HCT116 (cell line): ENCODE results near the gene KDM7A. TPM values are rescaled to one million over a fixed set of nuclear protein-coding genes. Genes with fewer than 3 reads are reported as not detected.

Source experiments
- ATAC-seq: fragments of 200-7000 bp; cut with Tn5 transposase; 2 replicates; pipeline ENCODE4 v1.9.1; 2020; ENCODE audit warnings: mild to moderate bottlenecking, moderate library complexity
- BruUV-seq: library from RNA; stranded (reverse); fragments of 400-500 nt; replicated peaks from 2 replicates; lab custom pipeline; 2021; lab: Mats Ljungman, UMichigan
- CTCF ChIA-PET: fragments of 300-600 bp; sonication (Branson Sonifier 250); formaldehyde crosslinking; loops from one replicate; lab custom pipeline; 2021; ENCODE audit warnings: antibody characterized with exemption; lab: Charles Lee
- POLR2A ChIA-PET: fragments of 300-600, 350-600 bp; sonication (Branson Sonifier 250); formaldehyde crosslinking; loops from one replicate; lab custom pipeline; 2021; ENCODE audit warnings: antibody characterized with exemption; lab: Charles Lee
- RAD21 ChIA-PET, 2 experiments: fragments of 300-600 bp; sonication (Branson Sonifier 250); formaldehyde crosslinking; loops; one replicate each; lab custom pipeline; 2023; ENCODE audit warnings: low total read pairs in 2 of 2; ENCODE audit not compliant: uncharacterized antibody in 2 of 2, unreplicated experiment in 2 of 2, low non-redundant PET in 1 of 2; lab: Charles Lee
- DNase-seq: peaks from one replicate; pipeline ENCODE4 v3.0.0-alpha.2; 2010; ENCODE audit warnings: low read depth, low spot score
- H2AFZ ChIP-seq: fragments of 200-600 bp; shearing (Covaris generic), sonication (generic); 2 replicates; pipeline ENCODE4 v1.6.1; 2017; ENCODE audit warnings: low read depth, mixed run types, mixed read lengths, antibody characterized with exemption, low read length; ENCODE audit not compliant: poor library complexity, severe bottlenecking
- H3K27ac ChIP-seq: 2 replicates; pipeline ENCODE4 v1.5.1; 2012; ENCODE audit warnings: low read depth, low read length
- H3K27me3 ChIP-seq: fragments of 200-600 bp; sonication (generic); 2 replicates; pipeline ENCODE4 v1.6.1; 2016; ENCODE audit warnings: mixed run types, low read length, mixed read lengths; ENCODE audit not compliant: insufficient read depth
- H3K36me3 ChIP-seq, 2 experiments: fragments of 200-500 bp in 1 of 2; fragments of 200-600 bp in 1 of 2; sonication (Bioruptor generic) in 1 of 2; sonication (generic) in 1 of 2; 2 replicates each; pipeline versions ENCODE4 v1.5.1 to v1.6.1; 2014 to 2016; ENCODE audit warnings: low read length in 2 of 2, inconsistent platforms in 1 of 2, mixed read lengths in 1 of 2, mixed run types in 1 of 2; ENCODE audit not compliant: insufficient read depth in 2 of 2, control insufficient read depth in 1 of 2
- H3K4me1 ChIP-seq, 2 experiments: fragments of 200-600 bp in 1 of 2; sonication (generic) in 1 of 2; 2 replicates each; pipeline versions ENCODE4 v1.5.1 to v1.6.1; 2012 to 2017; ENCODE audit warnings: low read length in 2 of 2, inconsistent platforms in 1 of 2, mild to moderate bottlenecking in 1 of 2, mixed read lengths in 1 of 2, mixed run types in 1 of 2, moderate library complexity in 1 of 2; ENCODE audit not compliant: insufficient read depth in 2 of 2, control insufficient read depth in 1 of 2
- H3K4me2 ChIP-seq: fragments of 200-600 bp; sonication (generic); 2 replicates; pipeline ENCODE4 v1.6.1; 2017; ENCODE audit warnings: mixed run types, low read length, mixed read lengths
- H3K4me3 ChIP-seq, 2 experiments: fragments of 200-600 bp in 1 of 2; sonication (generic) in 1 of 2; replicated peaks in 1 of 2; 2 replicates each; pipeline ENCODE4 v1.5.1; 2011 to 2016; ENCODE audit warnings: low read length in 2 of 2, control low read depth in 1 of 2, low read depth in 1 of 2, mild to moderate bottlenecking in 1 of 2, mixed read lengths in 1 of 2, mixed run types in 1 of 2
- H3K79me2 ChIP-seq: fragments of 200-600 bp; sonication (generic); 2 replicates; pipeline ENCODE4 v1.6.1; 2017; ENCODE audit warnings: mild to moderate bottlenecking, mixed run types, low read length, moderate library complexity, mixed read lengths; ENCODE audit not compliant: insufficient read depth
- H3K9ac ChIP-seq: fragments of 200-600 bp; sonication (generic); 2 replicates; pipeline ENCODE4 v1.6.1; 2016; ENCODE audit warnings: low read length, mixed read lengths
- H3K9me2 ChIP-seq: fragments of 200-600 bp; sonication (generic), shearing (Covaris generic); 2 replicates; pipeline ENCODE4 v1.6.1; 2017; ENCODE audit warnings: mixed run types, mild to moderate bottlenecking, moderate library complexity; ENCODE audit not compliant: insufficient read depth
- H3K9me3 ChIP-seq, 2 experiments: fragments of 200-500 bp in 1 of 2; fragments of 200-600 bp in 1 of 2; sonication (Bioruptor generic) in 1 of 2; sonication (generic) in 1 of 2; 2 replicates each; pipeline ENCODE4 v1.6.1; 2014 to 2017; ENCODE audit warnings: low read length in 2 of 2, mixed read lengths in 2 of 2, inconsistent platforms in 1 of 2, low read depth in 1 of 2, mild to moderate bottlenecking in 1 of 2, mixed run types in 1 of 2, moderate library complexity in 1 of 2; ENCODE audit not compliant: control insufficient read depth in 1 of 2, insufficient read depth in 1 of 2
- H4K20me1 ChIP-seq: fragments of 200-600 bp; sonication (generic), shearing (Covaris generic); 2 replicates; pipeline ENCODE4 v1.6.1; 2017; ENCODE audit warnings: mixed run types, mild to moderate bottlenecking, moderate library complexity; ENCODE audit not compliant: insufficient read depth
- CEBPB ChIP-seq: IDR thresholded peaks from 2 replicates; pipeline ENCODE4 v1.6.1; 2012; ENCODE audit warnings: low read depth
- ELF1 ChIP-seq: IDR thresholded peaks from 2 replicates; pipeline ENCODE4 v1.6.1; 2012; ENCODE audit warnings: low read depth, borderline replicate concordance
- EZH2phosphoT487 ChIP-seq: fragments of 200-600 bp; IDR thresholded peaks from 2 replicates; pipeline ENCODE4 v1.6.1; 2018; ENCODE audit warnings: antibody characterized with exemption, borderline replicate concordance
- POLR2A ChIP-seq: IDR thresholded peaks from 2 replicates; pipeline ENCODE4 v1.7.0; 2011; ENCODE audit warnings: borderline replicate concordance; ENCODE audit not compliant: insufficient read depth, insufficient read length; ENCODE audit errors: extremely low read depth
- SIN3A ChIP-seq: IDR thresholded peaks from 2 replicates; pipeline ENCODE4 v1.6.1; 2012; ENCODE audit warnings: low read depth
- SRF ChIP-seq: IDR thresholded peaks from 2 replicates; pipeline ENCODE4 v1.6.1; 2012; ENCODE audit warnings: low read depth
- TCF7L2 ChIP-seq: IDR thresholded peaks from 2 replicates; pipeline ENCODE4 v1.7.0; 2011; ENCODE audit warnings: borderline replicate concordance, inconsistent platforms; ENCODE audit not compliant: insufficient read depth, insufficient read length; ENCODE audit errors: extremely low read depth
- intact Hi-C: fragments of 100-400 bp; cut with micrococcal nuclease; formaldehyde crosslinking; loops from 2 replicates; pipeline ENCODE4 v1.10.0; 2022
- total RNA-seq: library from RNA; stranded (reverse); gene quantifications from one replicate; pipeline ENCODE4 v1.2.1, GENCODE V29; 2021; ENCODE audit not compliant: unreplicated experiment
- TF ChIP-seq, protein P1 (sequence below): IDR thresholded peaks from 2 replicates; pipeline ENCODE4 v1.6.1; 2012; ENCODE audit warnings: low read depth
- TF ChIP-seq, protein P2 (sequence below): IDR thresholded peaks from 2 replicates; pipeline ENCODE4 v1.6.1; 2011; ENCODE audit warnings: mild to moderate bottlenecking, low read length, moderate library complexity; ENCODE audit not compliant: insufficient replicate concordance; ENCODE audit errors: extremely low read depth

Gene KDM7A
- total RNA-seq, 1 experiment from 2014 or later = 11.6 TPM

DNA sequence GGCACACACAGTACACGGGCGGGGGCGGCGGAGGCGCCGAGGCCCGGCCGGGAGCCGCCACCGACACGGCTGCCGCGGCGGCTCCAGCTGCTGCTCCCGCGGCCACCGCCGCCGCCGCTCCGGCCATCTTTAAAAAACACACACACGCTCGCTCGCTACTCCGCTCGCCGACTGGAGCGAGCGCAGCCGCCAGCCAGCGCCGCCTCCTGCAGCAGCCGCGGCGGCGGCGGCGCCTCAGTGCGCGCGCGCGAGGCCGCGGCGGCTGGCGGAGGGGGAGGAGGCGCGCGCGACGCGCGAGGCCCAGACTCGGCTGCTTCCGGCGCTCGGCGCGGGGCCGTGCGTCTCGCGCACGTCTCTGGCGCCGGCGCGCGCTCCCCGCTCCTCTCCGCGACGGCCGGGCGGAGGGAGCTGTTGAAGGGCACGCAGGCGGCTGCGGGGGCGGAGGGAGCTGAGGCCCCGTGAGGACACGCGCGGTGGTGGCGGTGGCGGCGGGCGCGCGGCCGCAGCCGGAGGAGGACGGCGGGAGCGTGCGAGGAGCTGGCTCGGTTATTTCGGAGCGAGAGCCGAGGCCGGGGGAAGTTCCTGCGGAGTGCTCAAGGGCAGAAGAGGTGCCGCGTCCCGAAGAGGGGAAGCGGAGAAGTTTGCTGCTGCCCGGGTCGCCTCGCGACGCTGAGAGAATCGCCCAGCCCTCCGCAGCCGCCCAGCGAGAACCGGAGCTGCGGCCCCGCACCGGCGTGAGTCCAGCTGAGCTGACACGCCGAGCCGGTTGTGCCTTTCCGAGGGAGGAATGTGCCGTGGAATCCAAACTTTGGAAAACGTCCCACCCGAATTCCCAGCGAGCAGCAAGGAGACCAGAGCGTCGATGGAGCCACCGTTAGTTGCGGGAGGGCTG is at the start of gene KDM7A (continued):
- TF ChIP-seq, protein P1, sequence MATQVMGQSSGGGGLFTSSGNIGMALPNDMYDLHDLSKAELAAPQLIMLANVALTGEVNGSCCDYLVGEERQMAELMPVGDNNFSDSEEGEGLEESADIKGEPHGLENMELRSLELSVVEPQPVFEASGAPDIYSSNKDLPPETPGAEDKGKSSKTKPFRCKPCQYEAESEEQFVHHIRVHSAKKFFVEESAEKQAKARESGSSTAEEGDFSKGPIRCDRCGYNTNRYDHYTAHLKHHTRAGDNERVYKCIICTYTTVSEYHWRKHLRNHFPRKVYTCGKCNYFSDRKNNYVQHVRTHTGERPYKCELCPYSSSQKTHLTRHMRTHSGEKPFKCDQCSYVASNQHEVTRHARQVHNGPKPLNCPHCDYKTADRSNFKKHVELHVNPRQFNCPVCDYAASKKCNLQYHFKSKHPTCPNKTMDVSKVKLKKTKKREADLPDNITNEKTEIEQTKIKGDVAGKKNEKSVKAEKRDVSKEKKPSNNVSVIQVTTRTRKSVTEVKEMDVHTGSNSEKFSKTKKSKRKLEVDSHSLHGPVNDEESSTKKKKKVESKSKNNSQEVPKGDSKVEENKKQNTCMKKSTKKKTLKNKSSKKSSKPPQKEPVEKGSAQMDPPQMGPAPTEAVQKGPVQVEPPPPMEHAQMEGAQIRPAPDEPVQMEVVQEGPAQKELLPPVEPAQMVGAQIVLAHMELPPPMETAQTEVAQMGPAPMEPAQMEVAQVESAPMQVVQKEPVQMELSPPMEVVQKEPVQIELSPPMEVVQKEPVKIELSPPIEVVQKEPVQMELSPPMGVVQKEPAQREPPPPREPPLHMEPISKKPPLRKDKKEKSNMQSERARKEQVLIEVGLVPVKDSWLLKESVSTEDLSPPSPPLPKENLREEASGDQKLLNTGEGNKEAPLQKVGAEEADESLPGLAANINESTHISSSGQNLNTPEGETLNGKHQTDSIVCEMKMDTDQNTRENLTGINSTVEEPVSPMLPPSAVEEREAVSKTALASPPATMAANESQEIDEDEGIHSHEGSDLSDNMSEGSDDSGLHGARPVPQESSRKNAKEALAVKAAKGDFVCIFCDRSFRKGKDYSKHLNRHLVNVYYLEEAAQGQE = no peak
- no peak for TF ChIP-seq SRF

DNA sequence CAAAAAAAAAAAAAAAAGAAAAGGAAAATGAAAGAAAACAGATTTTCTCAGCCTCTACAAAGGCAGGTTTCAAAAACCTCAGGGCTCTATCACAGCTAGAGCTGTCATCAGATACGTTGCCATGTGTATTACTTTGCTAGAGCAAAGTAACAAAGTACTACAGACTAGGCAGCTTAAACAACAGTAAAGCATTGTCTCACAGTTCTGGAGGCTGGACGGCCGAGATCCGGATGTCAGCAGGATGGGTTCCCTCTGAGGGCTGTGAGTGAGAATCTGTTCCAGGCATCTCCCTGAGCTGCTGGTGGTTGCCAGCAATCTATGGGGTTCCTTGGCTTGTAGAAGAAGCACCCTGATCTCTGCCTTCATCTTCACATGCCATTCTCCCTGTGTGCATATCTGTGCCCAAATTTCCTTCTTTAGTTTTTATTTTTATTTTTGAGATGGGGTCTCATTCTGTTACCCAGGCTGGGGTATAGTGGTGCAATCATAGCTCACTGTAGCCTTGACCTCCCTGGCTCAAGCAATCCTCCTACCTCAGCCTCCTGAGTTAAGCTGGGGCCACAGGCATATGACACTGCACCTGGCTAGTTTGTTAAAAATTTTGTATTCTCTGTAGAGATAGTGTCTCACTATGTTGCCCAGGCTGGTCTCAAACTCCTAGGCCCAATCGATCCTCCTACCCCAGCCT is 48.9 kb upstream of the KDM7A start:
- H3K27ac ChIP-seq = no peak overlapping the region
- no peak for DNase-seq
- ChIA-PET RAD21 (no interaction called here), POLR2A (no interaction called here), CTCF (no interaction called here)
- peaks cover 0 to under 1% of the 10 kb centered on the region in 2 experiments; a peak in 1 of 4 replicates for H3K4me1 ChIP-seq
- H4K20me1 ChIP-seq = no peaks in the 10 kb centered on the region
- intact Hi-C loops = no loop called here
- no TSS peak for BruUV-seq
- H3K27me3 ChIP-seq = no peaks in the 10 kb centered on the region
- no peaks in the 10 kb centered on the region; a peak in 1 of 4 replicates for H3K36me3 ChIP-seq
- H3K9me2 ChIP-seq = no peaks in the 10 kb centered on the region
- no peak overlapping the region for H2AFZ ChIP-seq
- H3K4me2 ChIP-seq = no peak overlapping the region
- ATAC-seq = no peak
- no peak overlapping the region for H3K9ac ChIP-seq
- H3K4me3 ChIP-seq = no peak overlapping the region
- no peaks in the 10 kb centered on the region for H3K9me3 ChIP-seq
- H3K79me2 ChIP-seq = no peaks in the 10 kb centered on the region
- TF ChIP-seq, protein P1 = no peak
- TF ChIP-seq SRF (no peak), POLR2A (no peak), SIN3A (no peak), CEBPB (no peak), ELF1 (no peak), EZH2phosphoT487 (no peak), TCF7L2 (no peak)
- TF ChIP-seq, protein P2, sequence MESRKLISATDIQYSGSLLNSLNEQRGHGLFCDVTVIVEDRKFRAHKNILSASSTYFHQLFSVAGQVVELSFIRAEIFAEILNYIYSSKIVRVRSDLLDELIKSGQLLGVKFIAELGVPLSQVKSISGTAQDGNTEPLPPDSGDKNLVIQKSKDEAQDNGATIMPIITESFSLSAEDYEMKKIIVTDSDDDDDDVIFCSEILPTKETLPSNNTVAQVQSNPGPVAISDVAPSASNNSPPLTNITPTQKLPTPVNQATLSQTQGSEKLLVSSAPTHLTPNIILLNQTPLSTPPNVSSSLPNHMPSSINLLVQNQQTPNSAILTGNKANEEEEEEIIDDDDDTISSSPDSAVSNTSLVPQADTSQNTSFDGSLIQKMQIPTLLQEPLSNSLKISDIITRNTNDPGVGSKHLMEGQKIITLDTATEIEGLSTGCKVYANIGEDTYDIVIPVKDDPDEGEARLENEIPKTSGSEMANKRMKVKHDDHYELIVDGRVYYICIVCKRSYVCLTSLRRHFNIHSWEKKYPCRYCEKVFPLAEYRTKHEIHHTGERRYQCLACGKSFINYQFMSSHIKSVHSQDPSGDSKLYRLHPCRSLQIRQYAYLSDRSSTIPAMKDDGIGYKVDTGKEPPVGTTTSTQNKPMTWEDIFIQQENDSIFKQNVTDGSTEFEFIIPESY = no peak
